H1 (cell line): ENCODE measurements around the gene MYLK. TPM values are rescaled to one million over a fixed set of nuclear protein-coding genes. Genes with fewer than 3 reads are reported as not detected.

Source experiments
- FOSL1 ChIP-seq: IDR thresholded peaks from 2 replicates; pipeline ENCODE4 v1.6.1; 2011; ENCODE audit warnings: mild to moderate bottlenecking, low read depth, low read length, moderate library complexity; ENCODE audit not compliant: insufficient read depth
- RFX5 ChIP-seq: IDR thresholded peaks from 2 replicates; pipeline ENCODE4 v1.6.1; 2011; ENCODE audit warnings: low read depth, low read length, improper control_type of control experiment, borderline replicate concordance
- SIN3A ChIP-seq, 2 experiments: IDR thresholded peaks in 1 of 2; conservative IDR thresholded peaks in 1 of 2; 2 replicates each; pipeline ENCODE4 v1.6.1; 2011 to 2012; ENCODE audit warnings: low read length in 2 of 2, improper control_type of control experiment in 1 of 2, low read depth in 1 of 2, mild to moderate bottlenecking in 1 of 2
- SP4 ChIP-seq: IDR thresholded peaks from 2 replicates; pipeline ENCODE4 v1.6.1; 2012; ENCODE audit warnings: low read length, inconsistent platforms
- SRF ChIP-seq: IDR thresholded peaks from 2 replicates; pipeline ENCODE4 v1.6.1; 2011; ENCODE audit warnings: mild to moderate bottlenecking, low read depth, low read length, moderate library complexity
- polyA plus RNA-seq, 7 experiments: library from polyadenylated mRNA; depleted of rRNA in 3 of 7; stranded (reverse) in 5 of 7; unstranded in 2 of 7; fragments of >200 nt in 5 of 7; fragments of 200-250 nt in 2 of 7; gene quantifications; 1 replicate in 5 of 7; 2 replicates in 1 of 7; 4 replicates in 1 of 7; pipeline versions ENCODE4 v1.2.1 to v1.2.3, GENCODE V29; 2011 to 2013; ENCODE audit warnings: missing spikeins in 2 of 7, mixed read lengths in 2 of 7
- total RNA-seq: library from RNA; stranded (reverse); fragmentation: NEBNext Ultra II Directional; extraction: Animal tissue kit (Norgen Biotek cat#: 25700); gene quantifications from 2 replicates; pipeline ENCODE4 v1.2.1, GENCODE V29; 2021
- TF ChIP-seq, protein P1 (sequence below): fragments of 300-600 bp; sonication (generic); IDR thresholded peaks from 2 replicates; pipeline ENCODE4 v1.7.1; 2012; ENCODE audit warnings: low read length, moderate library complexity, mild to moderate bottlenecking, inconsistent platforms; ENCODE audit not compliant: insufficient replicate concordance

Gene MYLK
- total and polyA plus RNA-seq, 2 of the 8 experiments (the other 6 are each of a cell fraction or from before 2014, with no cell fraction given), result 11.6 to 21.3 TPM

DNA sequence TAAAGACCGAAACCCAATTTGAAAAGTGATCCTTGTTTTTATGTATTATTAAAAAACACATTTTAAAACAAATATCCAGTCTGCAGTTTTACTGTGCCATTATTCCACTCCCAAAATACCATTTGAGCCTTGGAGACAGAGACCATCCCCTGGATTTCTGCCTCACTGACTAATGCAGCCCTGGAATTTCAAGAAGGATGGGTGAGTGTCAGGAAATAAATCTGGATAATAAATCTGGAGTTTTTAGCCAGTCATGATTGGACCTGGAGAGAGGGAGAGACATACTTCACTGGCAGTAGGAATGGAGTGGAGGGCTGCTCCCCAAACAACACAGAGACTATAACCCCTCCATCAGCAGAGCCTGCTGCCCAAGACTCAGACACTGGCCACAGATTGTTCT, 123.3 kb downstream of the MYLK start (continued):
- TF ChIP-seq RFX5 (no peak), SRF (no peak), FOSL1 (no peak), SIN3A (conservative IDR thresholded peaks at IDR 0.05 in 1 of 2, IDR thresholded peaks at IDR 0.05 in 1 of 2; ENCODE audit: low read depth in 1 of 2, low read length in 2 of 2) (no peak), SP4 (no peak)
- TF ChIP-seq, protein P1, sequence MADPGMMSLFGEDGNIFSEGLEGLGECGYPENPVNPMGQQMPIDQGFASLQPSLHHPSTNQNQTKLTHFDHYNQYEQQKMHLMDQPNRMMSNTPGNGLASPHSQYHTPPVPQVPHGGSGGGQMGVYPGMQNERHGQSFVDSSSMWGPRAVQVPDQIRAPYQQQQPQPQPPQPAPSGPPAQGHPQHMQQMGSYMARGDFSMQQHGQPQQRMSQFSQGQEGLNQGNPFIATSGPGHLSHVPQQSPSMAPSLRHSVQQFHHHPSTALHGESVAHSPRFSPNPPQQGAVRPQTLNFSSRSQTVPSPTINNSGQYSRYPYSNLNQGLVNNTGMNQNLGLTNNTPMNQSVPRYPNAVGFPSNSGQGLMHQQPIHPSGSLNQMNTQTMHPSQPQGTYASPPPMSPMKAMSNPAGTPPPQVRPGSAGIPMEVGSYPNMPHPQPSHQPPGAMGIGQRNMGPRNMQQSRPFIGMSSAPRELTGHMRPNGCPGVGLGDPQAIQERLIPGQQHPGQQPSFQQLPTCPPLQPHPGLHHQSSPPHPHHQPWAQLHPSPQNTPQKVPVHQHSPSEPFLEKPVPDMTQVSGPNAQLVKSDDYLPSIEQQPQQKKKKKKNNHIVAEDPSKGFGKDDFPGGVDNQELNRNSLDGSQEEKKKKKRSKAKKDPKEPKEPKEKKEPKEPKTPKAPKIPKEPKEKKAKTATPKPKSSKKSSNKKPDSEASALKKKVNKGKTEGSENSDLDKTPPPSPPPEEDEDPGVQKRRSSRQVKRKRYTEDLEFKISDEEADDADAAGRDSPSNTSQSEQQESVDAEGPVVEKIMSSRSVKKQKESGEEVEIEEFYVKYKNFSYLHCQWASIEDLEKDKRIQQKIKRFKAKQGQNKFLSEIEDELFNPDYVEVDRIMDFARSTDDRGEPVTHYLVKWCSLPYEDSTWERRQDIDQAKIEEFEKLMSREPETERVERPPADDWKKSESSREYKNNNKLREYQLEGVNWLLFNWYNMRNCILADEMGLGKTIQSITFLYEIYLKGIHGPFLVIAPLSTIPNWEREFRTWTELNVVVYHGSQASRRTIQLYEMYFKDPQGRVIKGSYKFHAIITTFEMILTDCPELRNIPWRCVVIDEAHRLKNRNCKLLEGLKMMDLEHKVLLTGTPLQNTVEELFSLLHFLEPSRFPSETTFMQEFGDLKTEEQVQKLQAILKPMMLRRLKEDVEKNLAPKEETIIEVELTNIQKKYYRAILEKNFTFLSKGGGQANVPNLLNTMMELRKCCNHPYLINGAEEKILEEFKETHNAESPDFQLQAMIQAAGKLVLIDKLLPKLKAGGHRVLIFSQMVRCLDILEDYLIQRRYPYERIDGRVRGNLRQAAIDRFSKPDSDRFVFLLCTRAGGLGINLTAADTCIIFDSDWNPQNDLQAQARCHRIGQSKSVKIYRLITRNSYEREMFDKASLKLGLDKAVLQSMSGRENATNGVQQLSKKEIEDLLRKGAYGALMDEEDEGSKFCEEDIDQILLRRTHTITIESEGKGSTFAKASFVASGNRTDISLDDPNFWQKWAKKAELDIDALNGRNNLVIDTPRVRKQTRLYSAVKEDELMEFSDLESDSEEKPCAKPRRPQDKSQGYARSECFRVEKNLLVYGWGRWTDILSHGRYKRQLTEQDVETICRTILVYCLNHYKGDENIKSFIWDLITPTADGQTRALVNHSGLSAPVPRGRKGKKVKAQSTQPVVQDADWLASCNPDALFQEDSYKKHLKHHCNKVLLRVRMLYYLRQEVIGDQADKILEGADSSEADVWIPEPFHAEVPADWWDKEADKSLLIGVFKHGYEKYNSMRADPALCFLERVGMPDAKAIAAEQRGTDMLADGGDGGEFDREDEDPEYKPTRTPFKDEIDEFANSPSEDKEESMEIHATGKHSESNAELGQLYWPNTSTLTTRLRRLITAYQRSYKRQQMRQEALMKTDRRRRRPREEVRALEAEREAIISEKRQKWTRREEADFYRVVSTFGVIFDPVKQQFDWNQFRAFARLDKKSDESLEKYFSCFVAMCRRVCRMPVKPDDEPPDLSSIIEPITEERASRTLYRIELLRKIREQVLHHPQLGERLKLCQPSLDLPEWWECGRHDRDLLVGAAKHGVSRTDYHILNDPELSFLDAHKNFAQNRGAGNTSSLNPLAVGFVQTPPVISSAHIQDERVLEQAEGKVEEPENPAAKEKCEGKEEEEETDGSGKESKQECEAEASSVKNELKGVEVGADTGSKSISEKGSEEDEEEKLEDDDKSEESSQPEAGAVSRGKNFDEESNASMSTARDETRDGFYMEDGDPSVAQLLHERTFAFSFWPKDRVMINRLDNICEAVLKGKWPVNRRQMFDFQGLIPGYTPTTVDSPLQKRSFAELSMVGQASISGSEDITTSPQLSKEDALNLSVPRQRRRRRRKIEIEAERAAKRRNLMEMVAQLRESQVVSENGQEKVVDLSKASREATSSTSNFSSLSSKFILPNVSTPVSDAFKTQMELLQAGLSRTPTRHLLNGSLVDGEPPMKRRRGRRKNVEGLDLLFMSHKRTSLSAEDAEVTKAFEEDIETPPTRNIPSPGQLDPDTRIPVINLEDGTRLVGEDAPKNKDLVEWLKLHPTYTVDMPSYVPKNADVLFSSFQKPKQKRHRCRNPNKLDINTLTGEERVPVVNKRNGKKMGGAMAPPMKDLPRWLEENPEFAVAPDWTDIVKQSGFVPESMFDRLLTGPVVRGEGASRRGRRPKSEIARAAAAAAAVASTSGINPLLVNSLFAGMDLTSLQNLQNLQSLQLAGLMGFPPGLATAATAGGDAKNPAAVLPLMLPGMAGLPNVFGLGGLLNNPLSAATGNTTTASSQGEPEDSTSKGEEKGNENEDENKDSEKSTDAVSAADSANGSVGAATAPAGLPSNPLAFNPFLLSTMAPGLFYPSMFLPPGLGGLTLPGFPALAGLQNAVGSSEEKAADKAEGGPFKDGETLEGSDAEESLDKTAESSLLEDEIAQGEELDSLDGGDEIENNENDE, result no peak
- TF ChIP-seq, all 59 proteins: peak for 0
